ENCODE data around the gene IZUMO4.
A peak's percentile ranks its signal among the peaks of the same experiment; 100 is the strongest.

Gene IZUMO4

DNA sequence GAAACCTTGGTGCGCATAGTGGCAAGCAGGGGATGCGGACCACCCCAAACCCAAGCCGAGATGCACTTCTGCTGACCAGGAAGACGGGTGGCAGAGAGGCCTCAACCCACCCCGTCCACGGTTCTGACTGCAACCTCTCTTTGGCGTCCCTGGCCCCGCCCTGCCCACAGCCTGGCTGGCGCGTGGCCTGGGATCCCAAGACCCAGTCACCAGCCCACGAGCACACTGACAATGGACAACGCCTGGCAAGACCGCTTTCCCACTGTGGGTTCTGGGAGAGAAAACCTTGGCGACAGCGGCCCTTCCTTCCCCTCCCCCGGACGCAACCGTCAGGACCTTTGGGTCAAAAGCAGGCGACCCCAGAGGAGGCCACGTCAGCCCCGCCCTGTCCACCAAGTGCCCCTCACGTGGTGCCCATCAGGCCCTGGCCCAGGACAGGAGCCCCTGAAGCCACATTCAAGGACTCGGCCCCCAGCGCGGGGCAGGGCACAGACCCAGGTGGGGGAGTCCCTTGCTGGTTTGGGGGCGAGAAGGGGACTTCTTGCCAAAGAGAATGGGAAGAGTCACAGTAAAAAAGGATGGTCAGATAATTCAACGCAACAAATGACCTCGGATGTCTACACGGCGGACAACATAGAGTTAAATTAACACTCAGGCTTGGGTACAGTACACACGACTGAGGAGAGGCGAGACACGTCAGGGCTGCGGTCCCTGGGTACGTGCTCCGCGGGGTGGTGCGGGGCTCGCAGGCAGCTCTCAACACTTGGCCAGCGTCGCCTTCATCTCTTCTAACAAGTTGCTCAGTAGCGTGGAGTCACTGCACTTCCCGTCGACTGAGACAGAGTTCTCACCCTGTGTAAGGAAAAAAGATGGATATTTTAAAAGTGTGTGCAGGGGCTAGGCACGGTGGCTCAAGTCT lies 5.0 kb downstream of the IZUMO4 start:
- no peak for DNase-seq (ENCODE audit: extremely low read depth, low read depth)
- TF ChIP-seq, protein P1, sequence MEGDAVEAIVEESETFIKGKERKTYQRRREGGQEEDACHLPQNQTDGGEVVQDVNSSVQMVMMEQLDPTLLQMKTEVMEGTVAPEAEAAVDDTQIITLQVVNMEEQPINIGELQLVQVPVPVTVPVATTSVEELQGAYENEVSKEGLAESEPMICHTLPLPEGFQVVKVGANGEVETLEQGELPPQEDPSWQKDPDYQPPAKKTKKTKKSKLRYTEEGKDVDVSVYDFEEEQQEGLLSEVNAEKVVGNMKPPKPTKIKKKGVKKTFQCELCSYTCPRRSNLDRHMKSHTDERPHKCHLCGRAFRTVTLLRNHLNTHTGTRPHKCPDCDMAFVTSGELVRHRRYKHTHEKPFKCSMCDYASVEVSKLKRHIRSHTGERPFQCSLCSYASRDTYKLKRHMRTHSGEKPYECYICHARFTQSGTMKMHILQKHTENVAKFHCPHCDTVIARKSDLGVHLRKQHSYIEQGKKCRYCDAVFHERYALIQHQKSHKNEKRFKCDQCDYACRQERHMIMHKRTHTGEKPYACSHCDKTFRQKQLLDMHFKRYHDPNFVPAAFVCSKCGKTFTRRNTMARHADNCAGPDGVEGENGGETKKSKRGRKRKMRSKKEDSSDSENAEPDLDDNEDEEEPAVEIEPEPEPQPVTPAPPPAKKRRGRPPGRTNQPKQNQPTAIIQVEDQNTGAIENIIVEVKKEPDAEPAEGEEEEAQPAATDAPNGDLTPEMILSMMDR (IDR thresholded peaks at IDR 0.05; ENCODE audit: low read depth, low read length, missing control alignments), result no peak
- H3K4me3 ChIP-seq (replicated peaks; ENCODE audit: low read depth, low read length), result no peak overlapping the region

DNA sequence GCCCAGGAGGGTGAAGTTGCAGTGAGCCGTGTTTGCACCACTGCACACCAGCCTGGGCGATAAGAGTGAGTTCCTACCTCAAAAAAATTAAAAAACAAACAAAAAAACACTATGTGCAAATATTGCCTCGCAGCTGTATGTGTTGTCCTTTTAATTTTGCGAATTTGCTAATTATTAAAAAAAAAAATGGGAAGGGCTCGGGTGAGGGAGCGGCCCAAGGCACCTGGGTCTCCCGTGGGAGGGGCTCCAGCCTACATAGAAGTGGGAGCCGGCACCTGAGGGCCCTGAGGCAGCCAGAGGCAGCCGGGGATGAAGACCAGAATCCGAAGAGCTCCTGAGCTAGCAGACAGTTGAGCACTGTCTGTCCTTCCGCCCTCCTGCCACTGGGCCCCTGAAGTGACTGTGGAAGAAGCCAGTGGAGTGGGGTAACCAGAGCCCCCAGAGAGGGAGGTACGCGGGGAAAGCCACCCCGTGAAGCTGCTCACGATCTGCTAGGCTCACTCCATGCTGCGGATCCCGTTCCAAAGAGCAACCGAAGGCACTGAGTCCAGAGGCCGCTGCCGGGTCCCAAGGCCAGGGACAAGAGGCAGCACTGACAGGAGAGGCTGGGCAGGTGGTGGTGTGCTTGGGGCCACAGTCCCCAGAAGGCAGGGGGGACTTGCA lies 6.5 kb downstream of the IZUMO4 start:
- DNase-seq (ENCODE audit: extremely low read depth, low read depth), result no peak
- H3K4me3 ChIP-seq (replicated peaks; ENCODE audit: low read depth, low read length), result no peak overlapping the region
- TF ChIP-seq, protein P1 (IDR thresholded peaks at IDR 0.05; ENCODE audit: low read depth, low read length, missing control alignments), result no peak

DNA sequence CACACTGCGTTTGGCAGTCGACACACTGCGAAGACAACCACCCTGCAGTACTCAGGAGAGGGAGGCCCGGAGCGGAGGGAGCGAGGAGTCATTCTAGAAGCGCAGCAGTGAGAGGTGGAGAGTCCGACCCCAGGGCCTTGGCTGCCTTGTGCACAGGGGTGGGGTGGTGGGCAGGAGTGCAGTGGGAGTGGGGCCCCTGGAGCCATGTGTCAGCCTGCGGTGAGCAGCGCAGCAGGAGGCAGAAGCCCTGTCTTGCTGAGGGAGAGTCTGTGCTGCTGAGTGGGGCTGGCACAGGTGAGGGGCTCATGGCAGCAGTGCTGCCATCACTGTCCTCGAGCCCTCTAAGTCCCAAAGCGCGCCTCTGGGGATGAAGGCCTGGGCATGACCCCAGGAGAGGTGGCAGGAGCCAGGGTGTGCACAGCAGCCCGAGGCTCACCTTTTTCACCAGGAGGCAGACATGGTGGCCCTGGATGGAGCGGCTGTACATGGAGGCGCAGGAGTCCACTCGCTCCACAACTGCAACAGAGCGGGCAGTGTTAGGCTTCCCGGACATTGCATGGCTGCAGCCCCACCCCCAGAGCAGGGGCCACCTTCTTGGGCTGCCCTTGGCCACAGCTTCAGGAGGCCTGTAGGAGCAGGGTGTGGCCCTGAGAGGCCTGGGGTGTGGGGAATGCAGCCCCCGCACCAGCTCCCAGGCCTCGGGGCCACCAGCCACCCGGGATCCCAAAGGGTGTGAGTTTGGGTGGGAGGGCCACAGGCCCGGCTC lies 11.7 kb downstream of the IZUMO4 start:
- TF ChIP-seq, protein P1 (IDR thresholded peaks at IDR 0.05; ENCODE audit: low read depth, low read length, missing control alignments), result no peak
- no peak for DNase-seq (ENCODE audit: extremely low read depth, low read depth)
- no peak overlapping the region for H3K4me3 ChIP-seq (replicated peaks; ENCODE audit: low read depth, low read length)

DNA sequence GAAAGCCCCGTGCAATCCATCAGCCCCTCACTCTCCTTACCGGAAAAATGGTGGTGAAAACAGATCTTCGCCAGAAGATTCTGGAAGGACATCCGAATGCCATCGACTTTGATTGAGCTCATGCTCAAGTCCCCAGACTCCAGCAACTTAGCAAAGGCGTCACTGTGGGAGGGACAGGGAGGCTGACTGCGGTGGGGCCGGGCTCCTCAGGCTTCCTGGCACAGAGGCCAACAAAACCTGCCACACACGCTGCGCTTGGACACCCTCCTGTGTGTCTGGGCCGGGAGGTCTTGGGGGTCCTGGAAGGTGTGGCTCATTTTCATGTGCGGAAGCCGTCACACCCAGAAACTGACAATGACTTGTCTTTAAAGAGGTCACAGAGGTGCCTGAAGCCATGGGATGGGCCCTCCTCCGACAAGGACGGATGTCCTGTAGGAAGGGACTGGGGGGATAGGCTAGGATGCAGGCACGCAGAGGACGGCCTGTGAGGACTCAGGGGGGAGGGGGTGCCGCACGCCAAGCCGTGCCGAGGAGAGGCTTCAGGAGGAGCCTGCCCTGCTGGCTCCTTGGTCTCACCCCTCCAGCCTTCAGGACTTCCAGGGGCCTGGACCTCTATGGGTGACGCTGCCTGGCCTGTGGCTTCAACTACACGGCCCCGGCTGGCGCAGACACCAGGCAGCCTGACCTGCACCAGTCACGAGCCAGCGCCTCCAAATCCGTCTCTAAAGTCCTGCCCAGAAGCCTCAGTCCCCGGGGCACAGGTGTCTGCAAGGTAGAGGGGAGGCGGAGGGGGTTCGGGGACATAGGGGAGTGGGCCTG lies 12.5 kb downstream of the IZUMO4 start:
- no peak for DNase-seq (ENCODE audit: extremely low read depth, low read depth)
- H3K4me3 ChIP-seq (replicated peaks; ENCODE audit: low read depth, low read length), result no peak overlapping the region
- TF ChIP-seq, protein P1 (IDR thresholded peaks at IDR 0.05; ENCODE audit: low read depth, low read length, missing control alignments), result no peak

DNA sequence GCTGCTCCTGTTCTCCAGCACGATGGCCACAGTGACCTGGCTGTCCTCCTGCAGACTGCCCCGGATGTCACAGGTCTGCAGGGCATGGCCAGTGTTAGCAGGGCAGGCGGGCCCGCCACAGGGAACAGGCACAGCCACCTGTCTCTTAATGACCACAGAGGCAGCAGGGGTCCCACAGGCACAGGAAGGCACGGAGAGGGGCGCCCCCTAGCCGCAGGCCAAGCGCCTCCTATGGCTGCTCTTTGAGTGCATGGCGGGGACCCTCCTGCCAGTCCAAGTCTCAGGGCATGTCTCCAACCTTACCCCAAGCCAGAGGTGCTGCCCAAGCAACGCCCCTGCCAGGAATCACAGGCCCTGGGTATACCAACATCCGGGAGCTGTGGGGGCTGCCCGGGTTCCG lies 14.1 kb downstream of the IZUMO4 start:
- H3K4me3 ChIP-seq (replicated peaks; ENCODE audit: low read depth, low read length), result no peak overlapping the region
- TF ChIP-seq, protein P1 (IDR thresholded peaks at IDR 0.05; ENCODE audit: low read depth, low read length, missing control alignments), result peak; percentile 14
- DNase-seq (ENCODE audit: extremely low read depth, low read depth), result no peak

DNA sequence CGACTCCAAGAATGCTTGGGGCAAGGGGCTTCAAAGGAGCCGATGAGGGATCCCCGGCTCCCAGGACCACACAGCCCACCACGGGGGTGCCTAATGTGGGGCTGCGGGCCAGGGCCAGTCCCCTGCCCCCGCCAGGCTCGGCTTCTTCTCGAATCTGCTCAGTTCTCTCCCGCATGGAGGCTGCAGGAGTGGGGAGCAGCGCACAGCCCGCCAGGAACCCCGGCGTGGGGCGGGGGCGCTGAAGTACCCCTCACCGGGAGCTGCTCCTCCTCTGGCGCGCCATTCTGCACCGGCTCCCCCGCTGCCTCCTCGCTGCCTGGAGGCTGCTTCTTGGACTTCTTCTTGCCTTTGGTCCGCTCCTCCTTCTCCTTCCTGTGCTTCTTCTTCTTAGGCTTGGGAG lies 14.7 kb downstream of the IZUMO4 start:
- no peak for DNase-seq (ENCODE audit: extremely low read depth, low read depth)
- H3K4me3 ChIP-seq (replicated peaks; ENCODE audit: low read depth, low read length), result no peak overlapping the region
- TF ChIP-seq, protein P1 (IDR thresholded peaks at IDR 0.05; ENCODE audit: low read depth, low read length, missing control alignments), result no peak
